Thyroid gland (tissue), 4 donors: ENCODE measurements around the gene AUH. TPM values are rescaled to one million over a fixed set of nuclear protein-coding genes. Genes with fewer than 3 reads are reported as not detected.
"Not testable (repeated sequence)": the region's sequence is repeated elsewhere in the genome, so short reads cannot be mapped to it uniquely, and the experiment has no call there.

Source experiments
- DNase-seq, 2 donors: peaks; one replicate each; pipeline ENCODE4 v3.0.0-alpha.2; 2019
- H3K27ac ChIP-seq, 3 donors: fragments of 200-600 bp; sonication (generic); 1 replicate in 2 of 3; 2 replicates in 1 of 3; pipeline ENCODE4 v1.5.1; 2016 to 2019; ENCODE audit warnings: mild to moderate bottlenecking in 1 of 3, moderate library complexity in 1 of 3
- H3K27me3 ChIP-seq: fragments of 200-600 bp; sonication (generic); one replicate; pipeline ENCODE4 v1.5.1; 2019
- H3K36me3 ChIP-seq, 2 donors: fragments of 200-600 bp; sonication (generic); one replicate each; pipeline ENCODE4 v1.5.1; 2016 to 2019
- H3K4me1 ChIP-seq, 2 donors: fragments of 200-600 bp; sonication (generic); one replicate each; pipeline ENCODE4 v1.5.1; 2017 to 2019
- H3K4me3 ChIP-seq, 3 donors: fragments of 200-600 bp; sonication (generic); replicated peaks in 1 of 3; 1 replicate in 2 of 3; 2 replicates in 1 of 3; pipeline ENCODE4 v1.5.1; 2016; ENCODE audit warnings: mild to moderate bottlenecking in 1 of 3
- H3K9me3 ChIP-seq: fragments of 200-600 bp; sonication (generic); one replicate; pipeline ENCODE4 v1.5.1; 2017
- POLR2A ChIP-seq, 2 donors: fragments of 450-650 bp; IDR thresholded peaks; one replicate each; pipeline ENCODE4 v1.6.1; 2017; ENCODE audit warnings: antibody characterized with exemption in 2 of 2, mild to moderate bottlenecking in 2 of 2, moderate library complexity in 1 of 2
- WGBS, 2 donors: methylation state at CpG; one replicate each; pipeline ENCODE4 v1.1.5; 2017; 5-methylcytosine and 5-hydroxymethylcytosine counted together
- intact Hi-C: fragments of 100-400 bp; cut with DNase I; formaldehyde crosslinking; loops from one replicate; pipeline ENCODE4 v1.15.1; 2023
- total RNA-seq, 4 donors: library from RNA; depleted of rRNA; stranded (reverse); fragments of >200 nt; gene quantifications; one replicate each; pipeline ENCODE4 v1.2.3, GENCODE V29; 2016
- TF ChIP-seq, protein P1 (sequence below), 6 experiments: fragments of 200-600 bp in 3 of 6; fragments of 450-650 bp in 3 of 6; sonication (generic) in 3 of 6; IDR thresholded peaks; one replicate each; pipeline ENCODE4 v1.5.1; 2016 to 2019; ENCODE audit warnings: antibody characterized with exemption in 6 of 6, mild to moderate bottlenecking in 2 of 6, inconsistent platforms in 1 of 6, moderate library complexity in 1 of 6

AUH gene
- total RNA-seq, 4 donors from 2014 or later: 57.1 to 83.5 (median 65.2) TPM

DNA sequence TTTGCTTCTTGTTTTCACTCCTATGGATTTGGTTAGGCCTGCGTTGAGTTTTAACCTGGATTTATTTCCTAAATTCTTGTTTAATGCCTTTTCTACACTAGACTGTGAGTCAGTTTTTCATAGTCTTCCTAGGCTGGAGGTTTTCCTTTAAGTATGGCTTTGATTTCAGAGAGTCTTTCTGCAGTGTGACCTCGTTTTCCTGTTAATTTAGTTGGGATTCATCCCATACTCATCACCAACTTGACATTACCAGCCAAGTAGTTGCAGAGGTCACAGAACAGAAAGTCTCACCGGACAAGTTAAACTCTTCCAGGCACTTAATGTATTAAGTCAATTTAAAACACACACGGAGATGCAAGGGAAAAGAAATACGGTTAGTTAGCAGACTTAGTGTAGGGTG lies 29.7 kb upstream of the AUH start:
- intact Hi-C loops: no loop called here
- Histone ChIP-seq H3K27me3 (no peaks in the 10 kb centered on the region), H3K9me3 (no peaks in the 10 kb centered on the region), H3K4me1 (no peaks in the 10 kb centered on the region), H3K4me3 (no peak overlapping the region), H3K36me3 (no peaks in the 10 kb centered on the region), H3K27ac (no peak overlapping the region)
- 50 to 61% methylated on average over 5 of the region's 5 CpGs for WGBS, 2 donors
- TF ChIP-seq, protein P1, sequence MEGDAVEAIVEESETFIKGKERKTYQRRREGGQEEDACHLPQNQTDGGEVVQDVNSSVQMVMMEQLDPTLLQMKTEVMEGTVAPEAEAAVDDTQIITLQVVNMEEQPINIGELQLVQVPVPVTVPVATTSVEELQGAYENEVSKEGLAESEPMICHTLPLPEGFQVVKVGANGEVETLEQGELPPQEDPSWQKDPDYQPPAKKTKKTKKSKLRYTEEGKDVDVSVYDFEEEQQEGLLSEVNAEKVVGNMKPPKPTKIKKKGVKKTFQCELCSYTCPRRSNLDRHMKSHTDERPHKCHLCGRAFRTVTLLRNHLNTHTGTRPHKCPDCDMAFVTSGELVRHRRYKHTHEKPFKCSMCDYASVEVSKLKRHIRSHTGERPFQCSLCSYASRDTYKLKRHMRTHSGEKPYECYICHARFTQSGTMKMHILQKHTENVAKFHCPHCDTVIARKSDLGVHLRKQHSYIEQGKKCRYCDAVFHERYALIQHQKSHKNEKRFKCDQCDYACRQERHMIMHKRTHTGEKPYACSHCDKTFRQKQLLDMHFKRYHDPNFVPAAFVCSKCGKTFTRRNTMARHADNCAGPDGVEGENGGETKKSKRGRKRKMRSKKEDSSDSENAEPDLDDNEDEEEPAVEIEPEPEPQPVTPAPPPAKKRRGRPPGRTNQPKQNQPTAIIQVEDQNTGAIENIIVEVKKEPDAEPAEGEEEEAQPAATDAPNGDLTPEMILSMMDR (IDR thresholded peaks at IDR 0.05): no peak
- TF ChIP-seq POLR2A (IDR thresholded peaks at IDR 0.05): no peak
- no peak for DNase-seq

DNA sequence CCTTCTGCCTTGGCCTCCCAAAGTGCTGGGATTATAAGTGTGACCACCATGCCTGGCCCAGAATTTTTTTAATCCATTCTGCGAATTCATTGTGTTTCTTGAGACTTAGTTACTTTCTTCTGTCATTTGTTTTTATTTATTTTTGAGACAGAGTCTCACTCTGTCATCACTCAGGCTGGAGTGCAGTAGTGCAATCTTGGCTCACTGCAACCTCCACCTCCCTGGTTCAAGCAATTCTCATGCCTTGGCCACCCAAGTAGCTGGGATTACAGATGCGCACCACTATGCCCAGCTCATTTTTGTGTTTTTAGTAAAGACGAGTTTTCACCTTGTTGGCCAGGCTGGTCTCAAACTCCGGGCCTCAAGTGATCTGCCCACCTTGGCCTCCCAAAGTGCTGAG lies 28.0 kb upstream of the AUH start:
- H3K9me3 ChIP-seq, H3K4me3 ChIP-seq, H3K36me3 ChIP-seq, DNase-seq, H3K4me1 ChIP-seq, H3K27me3 ChIP-seq, intact Hi-C loops, H3K27ac ChIP-seq: not testable (repeated sequence)
- 92 to 93% methylated on average over 4 of the region's 4 CpGs for WGBS, 2 donors

GRCh38 chr9:91386765-91387164 lies 25.0 kb upstream of the AUH start:
- H3K4me3 ChIP-seq: no peak overlapping the region
- TF ChIP-seq, protein P1 (IDR thresholded peaks at IDR 0.05): no peak
- no peak for TF ChIP-seq POLR2A (IDR thresholded peaks at IDR 0.05)
- no peaks in the 10 kb centered on the region for H3K27me3 ChIP-seq
- intact Hi-C loops: no loop called here
- H3K36me3 ChIP-seq: no peaks in the 10 kb centered on the region
- H3K4me1 ChIP-seq: no peaks in the 10 kb centered on the region
- H3K27ac ChIP-seq: no peak overlapping the region
- DNase-seq: no peak
- no peaks in the 10 kb centered on the region for H3K9me3 ChIP-seq

DNA sequence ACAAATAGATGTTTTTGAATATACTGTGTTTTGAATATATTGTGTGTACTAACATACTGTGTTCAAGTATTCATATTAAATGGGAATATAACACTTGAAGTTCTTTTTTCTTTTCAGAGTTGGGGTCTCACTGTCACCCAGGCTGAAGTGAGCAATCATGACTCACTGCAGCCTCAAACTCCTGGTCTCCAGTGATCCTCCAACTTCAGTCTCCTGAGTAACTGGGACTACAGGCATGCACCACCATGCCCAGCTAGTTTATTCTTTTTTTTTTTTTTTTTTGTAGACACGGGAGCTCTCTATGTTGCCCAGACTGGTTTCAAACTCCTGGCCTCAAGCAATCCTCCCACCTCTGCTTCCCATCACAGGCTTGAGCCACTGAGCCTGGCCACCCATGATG lies 23.2 kb upstream of the AUH start:
- H3K4me1 ChIP-seq: no peaks in the 10 kb centered on the region
- H3K36me3 ChIP-seq: no peaks in the 10 kb centered on the region
- H3K27ac ChIP-seq: no peak overlapping the region
- H3K27me3 ChIP-seq: no peaks in the 10 kb centered on the region
- WGBS, 2 donors: 83 to 93% methylated on average over 1 of the region's 1 CpG
- H3K9me3 ChIP-seq: no peaks in the 10 kb centered on the region
- no peak overlapping the region for H3K4me3 ChIP-seq
- intact Hi-C loops: no loop called here
- no peak for DNase-seq
- no peak for TF ChIP-seq POLR2A (IDR thresholded peaks at IDR 0.05)
- TF ChIP-seq, protein P1 (IDR thresholded peaks at IDR 0.05): no peak

DNA sequence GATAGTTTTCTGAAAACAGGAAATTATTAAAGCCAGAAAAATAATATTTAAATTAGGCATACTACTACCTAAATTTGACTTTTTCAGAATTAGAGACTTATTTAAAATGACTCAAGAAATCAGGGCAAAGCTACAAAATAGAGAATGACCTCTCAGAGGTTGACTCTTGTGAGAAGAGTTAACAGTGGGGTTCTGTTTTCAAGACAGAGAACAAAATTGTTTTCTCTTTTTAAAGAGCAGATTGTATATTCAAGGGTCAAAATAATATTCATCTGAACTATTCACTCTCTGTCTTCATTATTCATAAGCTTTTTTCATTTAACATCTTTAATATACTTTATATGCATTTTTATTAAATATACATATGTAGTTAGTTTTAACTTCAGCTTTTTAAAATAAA lies 21.9 kb upstream of the AUH start:
- no peak for DNase-seq
- H3K27ac ChIP-seq: no peak overlapping the region
- H3K4me1 ChIP-seq: no peaks in the 10 kb centered on the region
- no peaks in the 10 kb centered on the region for H3K36me3 ChIP-seq
- no peak for TF ChIP-seq POLR2A (IDR thresholded peaks at IDR 0.05)
- TF ChIP-seq, protein P1 (IDR thresholded peaks at IDR 0.05): no peak
- H3K9me3 ChIP-seq: no peaks in the 10 kb centered on the region
- H3K27me3 ChIP-seq: no peaks in the 10 kb centered on the region
- no peak overlapping the region for H3K4me3 ChIP-seq
- intact Hi-C loops: no loop called here

- Histone ChIP-seq H3K27me3 (no peaks in the 10 kb centered on the region), H3K9me3 (no peaks in the 10 kb centered on the region), H3K4me1 (no peaks in the 10 kb centered on the region), H3K4me3 (no peak overlapping the region), H3K36me3 (no peaks in the 10 kb centered on the region), H3K27ac (no peak overlapping the region)
- WGBS, 2 donors: 98% methylated on average over 4 of the region's 4 CpGs
- no peak for TF ChIP-seq POLR2A (IDR thresholded peaks at IDR 0.05)
- TF ChIP-seq, protein P1 (IDR thresholded peaks at IDR 0.05): no peak
- intact Hi-C loops: no loop called here
- DNase-seq: no peak
Measured at GRCh38 chr9:91382298-91382697, 20.6 kb upstream of the AUH start.
